Mucosa of descending colon (tissue), 3 donors: ENCODE results near the gene RASSF7. TPM values are rescaled to one million over a fixed set of nuclear protein-coding genes. Genes with fewer than 3 reads are reported as not detected.

ENCODE experiments used
- ATAC-seq: fragments of 200-7000 bp; cut with Tn5 transposase; one replicate; pipeline ENCODE4 v1.9.1; 2020; ENCODE audit warnings: mild to moderate bottlenecking, moderate library complexity
- DNase-seq, 3 donors: peaks; one replicate each; pipeline ENCODE4 v3.0.0-alpha.2; 2020
- H3K36me3 ChIP-seq: fragments of 200-600 bp; one replicate; pipeline ENCODE4 v1.8.0; 2021; ENCODE audit warnings: low read depth, mild to moderate bottlenecking
- H3K4me1 ChIP-seq: fragments of 200-600 bp; one replicate; pipeline ENCODE4 v1.8.0; 2021; ENCODE audit warnings: low read depth, mild to moderate bottlenecking
- H3K4me3 ChIP-seq: fragments of 200-600 bp; one replicate; pipeline ENCODE4 v1.8.0; 2021; ENCODE audit warnings: mild to moderate bottlenecking
- H3K9me3 ChIP-seq: fragments of 200-600 bp; one replicate; pipeline ENCODE4 v1.8.0; 2021; ENCODE audit warnings: mild to moderate bottlenecking
- intact Hi-C, 2 donors: fragments of 100-400 bp; cut with DNase I in 1 of 2; cut with micrococcal nuclease in 1 of 2; formaldehyde crosslinking; loops; one replicate each; pipeline versions ENCODE4 v1.11.0 to v1.11.1; 2022; cut with DNase I, micrococcal nuclease
- total RNA-seq, 3 donors: library from RNA; stranded (reverse); fragmentation: NEBNext Ultra II Directional in 2 of 3; extraction: Animal tissue kit (Norgen Biotek cat#: 25700) in 2 of 3; gene quantifications; one replicate each; pipeline versions ENCODE4 v1.2.1 to v1.2.4, GENCODE V29; 2021 to 2023
- TF ChIP-seq, protein P1 (sequence below): fragments of 200-600 bp; IDR thresholded peaks from one replicate; pipeline ENCODE4 v1.8.0; 2022; ENCODE audit warnings: antibody characterized with exemption, mild to moderate bottlenecking
- donor health status: DM: no; HTN: no; CAD: no; lungs with moderate emphysema.
- donor health status: DM: no; HTN: no; CAD: no.
- donor health status: DM: no; HTN: yes; CAD: no.

The RASSF7 gene
- total RNA-seq, 3 donors from 2014 or later: 45.7 to 108 (median 83.7) TPM

GRCh38 chr11:528815-529727 is 31.7 kb upstream of the RASSF7 start:
- no peak for ATAC-seq
- H3K4me3 ChIP-seq: no peak overlapping the region
- peaks cover 6% of the 10 kb centered on the region for H3K4me1 ChIP-seq
- no peaks in the 10 kb centered on the region for H3K9me3 ChIP-seq
- no peaks in the 10 kb centered on the region for H3K36me3 ChIP-seq
- DNase-seq: peak in 1 of 3 donors; percentile 18
- TF ChIP-seq, protein P1, sequence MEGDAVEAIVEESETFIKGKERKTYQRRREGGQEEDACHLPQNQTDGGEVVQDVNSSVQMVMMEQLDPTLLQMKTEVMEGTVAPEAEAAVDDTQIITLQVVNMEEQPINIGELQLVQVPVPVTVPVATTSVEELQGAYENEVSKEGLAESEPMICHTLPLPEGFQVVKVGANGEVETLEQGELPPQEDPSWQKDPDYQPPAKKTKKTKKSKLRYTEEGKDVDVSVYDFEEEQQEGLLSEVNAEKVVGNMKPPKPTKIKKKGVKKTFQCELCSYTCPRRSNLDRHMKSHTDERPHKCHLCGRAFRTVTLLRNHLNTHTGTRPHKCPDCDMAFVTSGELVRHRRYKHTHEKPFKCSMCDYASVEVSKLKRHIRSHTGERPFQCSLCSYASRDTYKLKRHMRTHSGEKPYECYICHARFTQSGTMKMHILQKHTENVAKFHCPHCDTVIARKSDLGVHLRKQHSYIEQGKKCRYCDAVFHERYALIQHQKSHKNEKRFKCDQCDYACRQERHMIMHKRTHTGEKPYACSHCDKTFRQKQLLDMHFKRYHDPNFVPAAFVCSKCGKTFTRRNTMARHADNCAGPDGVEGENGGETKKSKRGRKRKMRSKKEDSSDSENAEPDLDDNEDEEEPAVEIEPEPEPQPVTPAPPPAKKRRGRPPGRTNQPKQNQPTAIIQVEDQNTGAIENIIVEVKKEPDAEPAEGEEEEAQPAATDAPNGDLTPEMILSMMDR: no peak
- intact Hi-C loops: no loop called here

DNA sequence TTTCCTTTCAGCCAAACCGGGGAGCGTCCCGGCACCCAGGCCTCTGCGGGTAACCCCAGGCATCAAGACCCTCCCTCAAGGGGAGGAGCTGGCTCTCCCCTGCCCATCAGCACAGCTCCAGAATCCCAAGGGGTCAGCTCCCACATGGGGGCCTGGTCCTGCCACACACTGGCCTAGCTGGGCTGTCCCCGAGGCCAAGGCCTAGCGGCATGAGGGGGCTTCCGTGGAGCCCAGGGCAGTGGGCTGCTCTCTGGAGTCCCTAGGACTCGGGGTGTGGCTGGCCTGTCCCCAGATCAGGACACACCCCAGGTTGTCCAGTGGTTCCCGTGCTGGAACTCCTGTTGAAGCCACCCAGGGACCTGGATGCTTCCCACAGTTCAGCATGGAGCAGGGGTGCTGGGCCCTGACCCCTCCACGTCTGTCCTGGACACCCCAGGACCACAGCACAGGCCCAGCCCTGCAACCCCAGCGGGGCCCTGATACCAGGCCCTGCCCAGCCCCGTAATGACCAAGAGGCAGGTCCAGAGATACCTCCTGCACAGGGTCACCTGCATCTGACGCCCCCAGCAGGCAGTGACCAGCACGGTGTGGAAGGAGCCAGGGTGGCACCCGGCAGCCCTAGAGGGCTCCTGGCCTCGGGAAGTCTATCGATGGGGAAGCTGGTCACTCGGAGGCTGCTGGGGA is 30.9 kb upstream of the RASSF7 start:
- ATAC-seq (no peak), DNase-seq (peak in 1 of 3 donors; percentile 27)
- Histone ChIP-seq H3K9me3 (no peaks in the 10 kb centered on the region), H3K4me1 (peaks cover 12% of the 10 kb centered on the region), H3K4me3 (no peak overlapping the region), H3K36me3 (no peaks in the 10 kb centered on the region)
- TF ChIP-seq, protein P1: no peak
- intact Hi-C loops: no loop called here

DNA sequence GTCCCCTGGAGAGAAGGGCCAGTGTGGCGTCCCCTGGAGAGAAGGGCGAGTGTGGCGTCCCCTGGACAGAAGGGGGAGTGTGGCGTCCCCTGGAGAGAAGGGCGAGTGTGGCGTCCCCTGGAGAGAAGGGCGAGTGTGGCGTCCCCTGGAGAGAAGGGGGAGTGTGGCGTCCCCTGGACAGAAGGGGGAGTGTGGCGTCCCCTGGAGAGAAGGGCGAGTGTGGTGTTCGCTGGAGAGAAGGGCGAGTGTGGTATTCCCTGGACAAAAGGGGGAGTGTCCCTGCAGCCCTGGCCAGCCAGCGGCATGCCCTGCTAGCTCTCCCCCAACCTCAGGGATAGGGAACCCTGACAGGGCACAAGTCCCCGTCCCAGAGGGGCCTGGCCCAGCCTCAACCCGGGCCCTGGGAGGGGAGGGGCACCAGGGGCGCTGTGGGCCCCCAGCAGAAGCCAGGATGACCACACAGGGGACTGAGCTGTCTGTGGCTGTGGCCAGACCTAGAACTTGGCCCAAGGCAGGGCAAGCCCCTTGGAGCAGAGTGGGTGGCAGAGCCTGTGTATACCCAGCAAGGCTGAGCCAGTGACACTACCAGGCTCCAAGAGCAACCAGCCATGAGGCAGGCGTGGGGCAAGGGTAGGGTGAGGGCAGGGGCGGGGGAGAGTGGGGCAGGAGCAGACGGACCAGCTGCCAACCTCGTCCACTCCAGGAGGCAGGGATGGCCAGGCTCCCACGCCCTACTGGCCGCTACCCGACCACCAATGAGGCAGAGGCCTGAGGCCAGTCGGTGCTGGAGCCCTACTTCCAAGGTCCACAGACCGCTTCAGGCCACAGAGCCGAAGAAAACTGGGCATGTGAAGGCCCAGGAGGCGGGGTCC is 29.6 kb upstream of the RASSF7 start:
- DNase-seq (no peak), ATAC-seq (no peak)
- intact Hi-C loops: no loop called here
- TF ChIP-seq, protein P1: no peak
- Histone ChIP-seq H3K36me3 (no peaks in the 10 kb centered on the region), H3K9me3 (no peaks in the 10 kb centered on the region), H3K4me3 (no peak overlapping the region), H3K4me1 (peaks cover 12% of the 10 kb centered on the region)

DNA sequence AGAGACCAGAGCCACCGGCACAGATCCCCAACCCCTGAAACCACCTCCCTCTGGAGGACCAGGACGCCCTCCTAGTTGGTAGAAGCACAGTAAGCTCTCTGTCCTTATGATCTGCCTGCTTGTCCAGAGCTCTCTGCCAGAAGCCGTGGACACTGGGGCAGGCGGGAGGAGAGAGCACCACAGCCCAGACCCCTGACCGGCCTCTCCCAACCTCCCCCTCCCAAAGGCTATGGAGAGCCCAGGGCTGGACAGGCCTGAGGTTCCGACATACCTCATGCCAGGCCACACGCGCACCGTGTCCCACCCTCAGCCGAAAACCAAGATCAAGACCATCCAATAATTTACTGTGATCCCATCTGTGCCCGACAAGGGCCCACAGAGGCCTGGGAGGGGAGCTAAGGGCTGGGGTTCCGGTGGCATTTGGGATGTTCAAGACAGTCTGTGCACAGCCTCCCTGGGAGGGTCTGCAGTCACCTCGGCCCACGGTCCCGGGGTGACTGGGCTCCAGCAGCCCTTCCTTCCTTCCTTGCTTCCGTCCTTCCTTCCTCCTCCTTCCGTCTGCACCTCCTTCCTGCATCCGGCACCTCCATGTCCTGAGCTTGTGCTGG is 28.7 kb upstream of the RASSF7 start:
- H3K9me3 ChIP-seq: no peaks in the 10 kb centered on the region
- TF ChIP-seq, protein P1: no peak
- no peak overlapping the region for H3K4me3 ChIP-seq
- H3K4me1 ChIP-seq: peaks cover 12% of the 10 kb centered on the region
- no peak for ATAC-seq
- H3K36me3 ChIP-seq: no peaks in the 10 kb centered on the region
- DNase-seq: no peak
- intact Hi-C loops: no loop called here

DNA sequence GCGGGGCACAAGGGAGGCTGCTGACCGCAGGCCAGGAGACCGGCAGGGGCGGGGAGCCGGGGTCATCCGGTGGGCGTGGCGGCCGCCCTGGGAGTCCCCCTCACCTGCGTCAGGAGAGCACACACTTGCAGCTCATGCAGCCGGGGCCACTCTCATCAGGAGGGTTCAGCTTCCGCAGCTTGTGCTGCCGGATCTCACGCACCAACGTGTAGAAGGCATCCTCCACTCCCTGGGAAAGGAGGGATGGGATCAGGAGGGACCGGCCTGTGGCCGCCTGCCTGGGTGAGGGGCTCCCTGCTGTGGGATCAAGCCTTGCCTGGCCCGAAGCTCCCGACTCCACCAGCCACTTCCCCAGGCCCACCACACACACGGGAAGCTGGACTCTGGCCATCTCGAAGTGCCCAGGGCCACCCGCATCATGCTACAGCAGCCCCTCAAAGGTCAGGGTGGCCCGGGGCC is 28.2 kb upstream of the RASSF7 start:
- intact Hi-C loops: no loop called here
- no peak for ATAC-seq
- Histone ChIP-seq H3K9me3 (no peaks in the 10 kb centered on the region), H3K4me3 (no peak overlapping the region), H3K4me1 (peaks cover 14% of the 10 kb centered on the region), H3K36me3 (no peaks in the 10 kb centered on the region)
- peak in 1 of 3 donors; percentile 55 for DNase-seq
- TF ChIP-seq, protein P1: no peak
